Mucosa of gallbladder (tissue), 1 donor: ENCODE data around the gene TTC36. TPM values are rescaled to one million over a fixed set of nuclear protein-coding genes. Genes with fewer than 3 reads are reported as not detected.
"Not testable (repeated sequence)": the region's sequence is repeated elsewhere in the genome, so short reads cannot be mapped to it uniquely, and the experiment has no call there.

ENCODE experiments used
- DNase-seq: peaks from one replicate; pipeline ENCODE4 v3.0.0-alpha.2; 2020; ENCODE audit warnings: low spot score
- total RNA-seq: library from RNA; stranded (reverse); gene quantifications from one replicate; pipeline ENCODE4 v1.2.1, GENCODE V29; 2021
- donor health status: DM: no; HTN: no; CAD: no.

Gene TTC36, protein sequence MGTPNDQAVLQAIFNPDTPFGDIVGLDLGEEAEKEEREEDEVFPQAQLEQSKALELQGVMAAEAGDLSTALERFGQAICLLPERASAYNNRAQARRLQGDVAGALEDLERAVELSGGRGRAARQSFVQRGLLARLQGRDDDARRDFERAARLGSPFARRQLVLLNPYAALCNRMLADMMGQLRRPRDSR
- 1.2 TPM for total RNA-seq

DNA sequence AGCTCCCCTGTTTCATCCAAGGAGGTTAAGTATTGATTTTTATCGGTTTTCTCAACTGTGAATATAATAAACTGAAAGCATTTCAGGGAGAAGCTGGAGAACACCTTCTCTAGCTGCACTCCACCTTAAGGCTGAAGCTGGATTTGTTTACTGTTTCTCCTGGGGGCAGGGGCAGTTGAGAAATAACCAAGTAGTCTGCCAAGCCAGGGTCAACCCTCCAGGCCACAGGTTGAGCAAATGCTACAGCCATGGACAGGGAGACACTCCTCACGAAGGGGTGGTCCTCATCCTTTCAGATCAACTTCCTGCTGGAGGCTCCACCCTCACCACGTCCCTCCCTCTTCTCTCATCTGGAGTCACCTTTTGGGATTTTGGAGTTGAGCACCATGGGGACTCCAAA, at the start of gene TTC36:
TSS of gene TTC36 (plus strand) at position 366 of the 400 bp plus-strand sequence. CDS start at position 387, 21 bp downstream.
- no peak for DNase-seq

DNA sequence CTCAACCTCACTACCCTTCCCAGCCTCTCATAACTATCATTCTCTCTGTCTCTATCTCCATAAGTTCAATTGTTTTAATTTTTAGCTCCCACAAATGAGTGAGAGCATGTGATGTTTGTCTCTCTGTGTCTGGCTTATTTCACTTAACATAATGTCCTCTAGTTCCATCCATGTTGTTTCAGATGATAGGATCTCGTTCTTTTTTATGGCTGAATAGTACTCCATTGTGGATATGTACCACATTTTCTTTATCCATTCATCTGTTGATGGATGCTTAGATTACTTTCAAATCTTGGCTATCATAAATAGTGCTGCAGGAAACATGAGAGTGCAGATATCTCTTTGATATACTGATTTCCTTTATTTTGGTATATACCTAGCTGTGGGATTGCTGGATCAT, 46.0 kb upstream of the TTC36 start:
- not testable (repeated sequence) for DNase-seq

DNA sequence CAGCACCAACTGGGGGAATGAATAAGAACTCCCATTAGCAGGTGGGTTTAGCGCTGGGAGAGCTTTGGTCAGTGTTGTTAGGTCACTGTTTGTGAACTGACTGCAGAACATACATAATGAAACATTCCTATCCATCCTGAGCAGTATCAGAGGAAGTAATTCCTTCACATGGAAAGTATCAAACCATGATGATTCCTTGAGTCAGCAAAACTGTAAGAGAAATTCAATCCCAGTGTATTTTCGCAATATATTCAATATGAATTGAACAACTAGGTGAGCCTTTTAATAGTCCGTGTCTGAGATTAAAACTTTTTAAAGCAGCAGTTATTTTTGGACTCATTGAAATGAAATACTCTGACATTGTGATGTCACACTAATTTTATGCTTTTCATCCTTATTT, 42.9 kb upstream of the TTC36 start:
- no peak for DNase-seq

DNA sequence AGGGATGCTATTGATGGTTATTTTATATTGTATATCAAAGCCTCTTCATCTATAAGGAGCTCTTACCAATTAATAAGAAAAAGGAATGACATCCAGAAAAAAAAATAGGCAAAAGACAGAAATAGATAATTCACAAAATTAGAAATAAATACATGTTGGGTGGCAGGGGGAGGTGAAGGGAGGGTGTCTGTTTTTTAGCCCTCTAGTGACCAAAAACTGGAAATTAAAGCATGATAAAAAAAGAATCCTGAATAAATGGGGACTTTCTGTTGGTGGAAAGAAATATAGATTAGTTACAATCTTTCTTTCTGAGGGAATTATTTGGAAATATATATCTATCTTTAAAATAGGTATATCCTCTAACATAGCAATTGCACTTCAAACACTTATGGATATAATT, 42.0 kb upstream of the TTC36 start:
- no peak for DNase-seq

DNA sequence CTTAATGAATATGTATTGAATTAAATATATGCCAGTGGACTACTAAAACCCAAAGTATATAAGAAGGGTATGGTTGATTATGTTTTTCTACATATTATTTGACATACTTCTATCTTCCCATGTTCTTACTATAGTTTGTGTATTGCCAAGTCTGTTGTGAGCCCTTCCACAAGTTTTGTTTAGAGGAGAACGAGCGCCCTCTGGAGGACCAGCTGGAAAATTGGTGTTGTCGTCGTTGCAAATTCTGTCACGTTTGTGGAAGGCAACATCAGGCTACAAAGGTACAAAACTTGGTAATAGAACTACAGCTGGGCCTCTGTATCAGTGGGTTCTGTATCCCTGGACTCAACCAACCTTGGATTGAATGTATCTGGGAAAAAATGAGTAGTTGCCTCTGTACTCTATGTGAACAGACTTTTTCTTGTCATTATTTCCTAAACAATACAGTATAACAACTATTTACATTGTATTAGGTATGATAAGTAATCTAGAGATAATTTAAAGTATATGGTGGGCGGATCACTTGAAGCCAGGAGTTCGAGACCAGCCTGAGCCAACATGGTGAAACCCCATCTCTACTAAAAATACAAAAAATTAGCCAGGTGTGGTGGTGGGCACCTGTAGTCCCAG, 38.7 kb upstream of the TTC36 start:
- DNase-seq = peak; percentile 48

DNA sequence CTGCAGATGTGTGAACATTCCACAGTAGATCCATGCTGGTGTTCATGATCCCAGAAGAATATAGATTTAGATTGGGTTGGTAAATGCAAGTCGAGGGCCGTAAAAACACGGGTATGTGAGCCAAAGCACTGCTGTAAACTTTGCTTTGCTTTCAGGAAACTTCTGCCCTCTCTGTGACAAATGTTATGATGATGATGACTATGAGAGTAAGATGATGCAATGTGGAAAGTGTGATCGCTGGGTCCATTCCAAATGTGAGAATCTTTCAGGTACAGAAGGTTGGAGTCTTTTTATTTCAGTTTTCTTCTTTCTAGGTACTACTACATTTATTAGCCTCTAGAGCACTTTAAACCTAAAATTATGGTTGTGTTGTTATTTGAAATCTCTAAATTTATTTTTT, 36.2 kb upstream of the TTC36 start:
- no peak for DNase-seq

DNA sequence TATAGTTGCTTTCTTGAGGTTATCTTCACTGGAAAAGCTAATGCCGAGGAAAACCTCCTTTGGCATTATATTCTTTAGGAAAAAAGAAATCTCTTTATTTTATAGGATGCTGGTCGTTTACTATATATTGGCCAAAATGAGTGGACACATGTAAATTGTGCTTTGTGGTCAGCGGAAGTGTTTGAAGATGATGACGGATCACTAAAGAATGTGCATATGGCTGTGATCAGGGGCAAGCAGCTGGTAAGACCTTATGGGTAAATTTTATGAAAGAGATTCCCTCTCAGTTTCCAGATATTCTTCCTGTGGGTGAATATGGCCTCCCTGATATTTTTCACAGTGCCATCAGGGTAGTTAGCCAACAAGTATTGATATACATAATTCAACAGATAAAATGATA, 29.4 kb upstream of the TTC36 start:
- no peak for DNase-seq

DNA sequence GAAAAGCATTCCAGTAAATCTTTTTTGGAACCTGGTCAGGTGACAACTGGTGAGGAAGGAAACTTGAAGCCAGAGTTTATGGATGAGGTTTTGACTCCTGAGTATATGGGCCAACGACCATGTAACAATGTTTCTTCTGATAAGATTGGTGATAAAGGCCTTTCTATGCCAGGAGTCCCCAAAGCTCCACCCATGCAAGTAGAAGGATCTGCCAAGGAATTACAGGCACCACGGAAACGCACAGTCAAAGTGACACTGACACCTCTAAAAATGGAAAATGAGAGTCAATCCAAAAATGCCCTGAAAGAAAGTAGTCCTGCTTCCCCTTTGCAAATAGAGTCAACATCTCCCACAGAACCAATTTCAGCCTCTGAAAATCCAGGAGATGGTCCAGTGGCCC, 24.1 kb upstream of the TTC36 start:
- no peak for DNase-seq

DNA sequence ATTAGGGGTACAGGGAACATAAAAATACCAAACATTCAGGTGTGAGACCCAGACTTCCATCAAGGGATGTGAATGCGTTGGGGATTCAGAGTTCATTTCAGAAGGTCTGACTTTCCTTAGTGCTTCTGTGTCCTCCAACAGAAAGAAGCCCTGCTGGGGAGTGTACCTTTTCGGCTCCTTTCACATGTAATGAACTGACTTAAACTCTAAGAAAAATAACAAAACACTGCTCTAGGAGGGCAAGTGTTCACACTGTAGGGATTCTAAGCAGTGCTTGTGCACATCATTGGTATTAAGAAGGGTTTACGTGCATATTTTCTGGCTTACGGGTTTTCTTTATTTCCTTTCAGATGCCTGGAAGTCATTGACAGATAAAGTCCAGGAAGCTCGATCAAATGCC, 15.7 kb upstream of the TTC36 start:
- no peak for DNase-seq

DNA sequence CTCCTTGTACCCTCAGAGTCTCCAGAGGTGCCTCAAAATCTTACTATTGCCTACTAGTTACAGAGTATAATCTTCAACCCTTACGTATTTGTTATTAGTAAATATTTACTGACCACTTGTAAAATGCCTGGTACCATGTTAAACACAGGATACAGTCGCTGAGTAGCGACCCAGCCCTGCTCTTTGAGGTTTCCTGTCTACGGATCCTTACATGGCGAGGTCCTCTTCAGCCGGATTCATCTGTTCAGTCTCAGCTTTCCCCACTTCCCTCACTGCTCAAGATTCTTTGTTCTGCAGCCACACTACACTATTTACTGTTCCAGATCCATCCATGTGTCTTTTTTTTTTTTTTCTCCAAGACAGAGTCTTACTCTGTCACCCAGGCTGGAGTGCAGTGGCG, 13.2 kb upstream of the TTC36 start:
- no peak for DNase-seq

DNA sequence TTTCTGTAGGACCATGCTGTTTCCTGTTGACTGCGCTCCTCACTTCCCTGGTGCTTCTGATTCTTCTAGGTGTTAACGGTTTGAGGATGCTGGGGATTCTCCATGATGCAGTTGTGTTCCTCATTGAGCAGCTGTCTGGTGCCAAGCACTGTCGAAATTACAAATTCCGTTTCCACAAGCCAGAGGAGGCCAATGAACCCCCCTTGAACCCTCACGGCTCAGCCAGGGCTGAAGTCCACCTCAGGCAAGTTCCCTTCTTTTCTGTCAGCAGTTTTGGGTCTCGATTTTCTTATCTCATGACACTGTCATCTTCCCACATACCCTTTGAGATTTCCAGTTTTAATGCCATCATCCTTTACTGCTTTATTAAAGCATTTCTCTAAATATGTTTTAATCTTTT, 7.7 kb upstream of the TTC36 start:
- no peak for DNase-seq

DNA sequence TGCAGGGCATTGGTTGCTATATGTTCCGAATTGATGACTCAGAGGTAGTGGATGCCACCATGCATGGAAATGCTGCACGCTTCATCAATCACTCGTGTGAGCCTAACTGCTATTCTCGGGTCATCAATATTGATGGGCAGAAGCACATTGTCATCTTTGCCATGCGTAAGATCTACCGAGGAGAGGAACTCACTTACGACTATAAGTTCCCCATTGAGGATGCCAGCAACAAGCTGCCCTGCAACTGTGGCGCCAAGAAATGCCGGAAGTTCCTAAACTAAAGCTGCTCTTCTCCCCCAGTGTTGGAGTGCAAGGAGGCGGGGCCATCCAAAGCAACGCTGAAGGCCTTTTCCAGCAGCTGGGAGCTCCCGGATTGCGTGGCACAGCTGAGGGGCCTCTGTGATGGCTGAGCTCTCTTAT, 5.4 kb upstream of the TTC36 start:
- DNase-seq = no peak

DNA sequence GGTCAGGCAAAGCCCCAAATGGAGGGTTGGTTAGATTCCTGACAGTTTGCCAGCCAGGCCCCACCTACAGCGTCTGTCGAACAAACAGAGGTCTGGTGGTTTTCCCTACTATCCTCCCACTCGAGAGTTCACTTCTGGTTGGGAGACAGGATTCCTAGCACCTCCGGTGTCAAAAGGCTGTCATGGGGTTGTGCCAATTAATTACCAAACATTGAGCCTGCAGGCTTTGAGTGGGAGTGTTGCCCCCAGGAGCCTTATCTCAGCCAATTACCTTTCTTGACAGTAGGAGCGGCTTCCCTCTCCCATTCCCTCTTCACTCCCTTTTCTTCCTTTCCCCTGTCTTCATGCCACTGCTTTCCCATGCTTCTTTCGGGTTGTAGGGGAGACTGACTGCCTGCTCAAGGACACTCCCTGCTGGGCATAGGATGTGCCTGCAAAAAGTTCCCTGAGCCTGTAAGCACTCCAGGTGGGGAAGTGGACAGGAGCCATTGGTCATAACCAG, 4.7 kb upstream of the TTC36 start:
- DNase-seq = no peak

DNA sequence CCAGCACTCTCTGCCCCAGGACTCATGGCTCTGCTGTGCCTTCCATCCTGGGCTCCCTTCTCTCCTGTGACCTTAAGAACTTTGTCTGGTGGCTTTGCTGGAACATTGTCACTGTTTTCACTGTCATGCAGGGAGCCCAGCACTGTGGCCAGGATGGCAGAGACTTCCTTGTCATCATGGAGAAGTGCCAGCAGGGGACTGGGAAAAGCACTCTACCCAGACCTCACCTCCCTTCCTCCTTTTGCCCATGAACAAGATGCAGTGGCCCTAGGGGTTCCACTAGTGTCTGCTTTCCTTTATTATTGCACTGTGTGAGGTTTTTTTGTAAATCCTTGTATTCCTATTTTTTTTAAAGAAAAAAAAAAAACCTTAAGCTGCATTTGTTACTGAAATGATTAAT, 2.9 kb upstream of the TTC36 start:
- no peak for DNase-seq

DNA sequence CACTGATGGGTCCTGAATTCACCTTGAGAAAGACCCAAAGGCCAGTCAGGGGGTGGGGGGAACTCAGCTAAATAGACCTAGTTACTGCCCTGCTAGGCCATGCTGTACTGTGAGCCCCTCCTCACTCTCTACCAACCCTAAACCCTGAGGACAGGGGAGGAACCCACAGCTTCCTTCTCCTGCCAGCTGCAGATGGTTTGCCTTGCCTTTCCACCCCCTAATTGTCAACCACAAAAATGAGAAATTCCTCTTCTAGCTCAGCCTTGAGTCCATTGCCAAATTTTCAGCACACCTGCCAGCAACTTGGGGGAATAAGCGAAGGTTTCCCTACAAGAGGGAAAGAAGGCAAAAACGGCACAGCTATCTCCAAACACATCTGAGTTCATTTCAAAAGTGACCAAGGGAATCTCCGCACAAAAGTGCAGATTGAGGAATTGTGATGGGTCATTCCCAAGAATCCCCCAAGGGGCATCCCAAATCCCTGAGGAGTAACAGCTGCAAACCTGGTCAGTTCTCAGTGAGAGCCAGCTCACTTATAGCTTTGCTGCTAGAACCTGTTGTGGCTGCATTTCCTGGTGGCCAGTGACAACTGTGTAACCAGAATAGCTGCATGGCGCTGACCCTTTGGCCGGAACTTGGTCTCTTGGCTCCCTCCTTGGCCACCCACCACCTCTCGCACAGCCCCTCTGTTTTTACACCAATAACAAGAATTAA, 2.4 kb upstream of the TTC36 start:
- no peak for DNase-seq

DNA sequence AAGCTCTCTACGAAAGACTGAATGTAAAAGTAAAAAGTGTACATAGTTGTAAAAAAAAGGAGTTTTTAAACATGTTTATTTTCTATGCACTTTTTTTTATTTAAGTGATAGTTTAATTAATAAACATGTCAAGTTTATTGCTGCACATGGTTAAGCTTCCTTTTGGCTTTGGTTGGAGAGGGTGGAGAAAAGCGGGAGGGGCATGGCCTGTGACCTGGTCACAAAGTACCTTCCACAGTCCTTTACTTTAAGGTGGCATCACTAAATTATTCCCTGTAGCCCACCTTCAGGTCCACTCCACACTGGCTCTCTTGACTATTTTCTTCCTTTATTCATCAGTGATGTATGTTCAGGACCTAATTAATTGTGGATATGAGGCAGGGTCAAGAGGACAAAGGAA, 586 bp upstream of the TTC36 start:
- no peak for DNase-seq

DNA sequence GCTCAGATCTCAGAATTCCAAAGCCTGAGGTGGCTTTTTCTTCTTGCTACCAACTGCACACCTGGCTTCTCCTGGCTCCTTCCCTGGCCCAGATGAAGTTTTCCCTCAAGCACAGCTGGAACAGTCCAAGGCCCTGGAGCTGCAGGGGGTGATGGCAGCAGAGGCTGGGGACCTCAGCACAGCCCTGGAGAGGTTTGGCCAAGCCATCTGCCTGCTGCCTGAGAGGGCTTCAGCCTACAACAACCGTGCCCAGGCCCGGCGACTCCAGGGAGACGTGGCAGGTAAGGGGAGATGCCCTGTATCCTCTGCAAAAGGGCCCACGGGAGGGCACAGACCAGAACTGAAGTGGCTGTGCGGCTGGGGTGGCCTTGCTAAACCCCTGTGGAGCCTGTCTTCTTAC, 1.2 kb downstream of the TTC36 start:
- no peak for DNase-seq

DNA sequence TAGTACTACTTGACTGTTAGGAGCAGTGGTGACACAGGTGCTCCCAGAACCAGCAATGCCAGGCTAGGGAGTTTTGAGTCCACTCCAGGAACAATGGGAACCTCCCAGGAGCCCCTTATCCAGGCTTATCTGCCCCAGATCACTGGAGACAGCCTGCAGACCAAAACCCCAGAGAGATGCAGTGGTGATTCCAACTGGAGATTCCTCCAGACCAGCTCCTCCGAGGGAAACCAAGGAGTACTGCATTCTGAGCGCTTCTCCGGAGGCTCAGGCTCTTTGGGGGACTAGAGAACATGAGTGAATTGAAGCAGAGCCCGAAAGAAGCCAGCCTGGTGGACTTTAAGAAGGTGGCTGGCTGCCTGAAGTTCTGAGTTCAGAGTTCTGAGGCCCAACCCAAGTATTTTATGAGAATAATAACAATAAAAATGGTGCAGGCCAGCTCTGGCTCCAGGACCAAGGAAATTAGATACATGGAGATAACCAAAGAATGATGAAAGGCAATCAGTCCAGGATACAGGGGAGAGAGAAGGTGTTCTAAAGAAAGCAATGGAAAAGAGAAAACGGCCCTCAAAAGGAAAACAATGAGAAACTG, 2.4 kb downstream of the TTC36 start:
- no peak for DNase-seq

DNA sequence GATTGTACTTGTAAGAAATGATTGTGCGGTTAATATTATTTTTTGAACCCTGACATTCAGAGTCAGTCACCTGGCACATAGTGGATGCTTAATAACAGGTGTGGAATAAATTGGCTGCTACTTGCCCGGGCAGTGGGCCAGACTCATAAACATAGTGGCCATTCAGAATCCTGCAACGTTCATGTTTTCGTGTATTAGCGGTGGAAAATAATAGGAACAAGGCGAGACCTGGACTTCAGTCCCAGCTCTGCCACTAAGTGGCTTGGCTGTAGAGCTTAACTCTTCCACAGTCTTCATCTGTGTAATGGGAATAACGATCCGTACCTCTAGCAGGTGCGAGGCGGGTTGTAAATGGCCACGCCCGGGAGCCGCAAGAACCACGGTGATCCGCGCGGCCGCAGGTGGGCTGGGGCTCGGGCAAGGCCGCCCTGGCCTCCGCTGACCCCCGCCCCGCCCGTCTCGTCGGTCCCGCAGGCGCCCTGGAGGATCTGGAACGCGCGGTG, 3.0 kb downstream of the TTC36 start:
- no peak for DNase-seq

DNA sequence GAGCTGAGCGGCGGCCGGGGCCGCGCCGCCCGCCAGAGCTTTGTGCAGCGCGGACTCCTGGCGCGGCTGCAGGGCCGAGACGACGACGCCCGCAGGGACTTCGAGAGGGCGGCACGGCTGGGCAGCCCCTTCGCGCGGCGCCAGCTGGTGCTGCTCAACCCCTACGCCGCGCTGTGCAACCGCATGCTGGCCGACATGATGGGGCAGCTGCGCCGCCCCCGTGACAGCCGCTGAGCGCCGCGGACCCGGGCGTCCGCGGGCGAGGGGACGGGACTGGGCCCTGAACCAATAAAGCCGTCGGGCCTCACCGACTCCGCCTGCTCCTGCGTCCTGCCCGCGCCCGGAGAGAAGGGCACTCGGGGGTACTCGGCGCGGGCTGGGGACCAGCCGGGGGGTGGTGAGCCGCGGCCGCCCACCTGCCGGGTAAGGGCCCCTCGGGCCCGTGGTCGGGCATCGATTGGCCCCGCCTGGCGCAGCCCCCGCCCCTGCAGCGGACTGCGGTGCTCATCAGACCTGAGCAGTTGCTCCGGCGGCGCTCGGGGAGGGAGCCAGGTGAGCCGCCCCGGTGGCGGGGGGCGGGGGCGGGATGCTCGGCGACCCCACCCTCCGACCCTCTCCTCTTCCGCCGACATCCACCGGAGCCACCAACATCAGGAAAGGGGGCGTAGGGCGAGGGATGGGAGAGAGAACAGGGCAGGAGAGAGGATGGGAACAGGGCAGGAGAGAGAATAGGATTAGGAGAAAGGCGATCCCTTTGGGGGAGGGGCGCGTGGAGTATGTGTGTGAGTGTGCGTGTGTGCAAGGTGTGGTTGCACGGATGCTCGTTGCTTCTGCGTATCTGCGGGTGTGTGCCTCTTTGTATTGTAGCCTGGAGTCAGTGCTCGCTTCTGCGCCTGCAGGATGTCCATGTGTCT, 3.7 kb downstream of the TTC36 start, which contains the start of gene TMEM25:
TSS of gene TMEM25 (plus strand) at position 510 of the 914 bp plus-strand sequence. CDS start 610 bp downstream, outside the sequence.
- peak; percentile 63 for DNase-seq

DNA sequence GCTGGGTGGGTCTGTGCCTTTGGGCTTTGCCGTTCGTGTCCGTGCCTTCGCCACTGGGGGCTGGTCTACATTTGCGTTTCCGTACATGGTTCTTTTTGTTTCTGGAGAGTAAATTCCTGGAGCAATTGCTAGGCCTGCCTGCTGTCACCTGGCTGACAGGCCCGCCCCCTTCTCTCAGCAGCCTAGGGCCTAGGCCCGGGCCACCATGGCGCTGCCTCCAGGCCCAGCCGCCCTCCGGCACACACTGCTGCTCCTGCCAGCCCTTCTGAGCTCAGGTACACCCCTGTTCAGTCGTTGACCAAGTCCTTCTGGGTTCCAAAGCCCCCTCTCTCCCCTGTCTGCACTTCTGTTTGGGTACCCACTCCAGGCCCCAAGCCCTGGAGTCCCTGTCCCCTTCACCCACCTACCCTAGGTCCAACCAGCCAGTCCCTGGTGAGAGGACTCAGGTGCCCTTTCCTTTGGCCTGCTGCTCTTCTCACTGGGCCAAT, 4.4 kb downstream of the TTC36 start:
- DNase-seq = no peak
